Activated T-helper 9 cell treated with anti-CD3 and anti-CD28 coated beads, Interleukin-2, amount 50 U/mL, for 16 hours (primary cell): ENCODE data around the gene SEC24A.
"Not testable (repeated sequence)": the region's sequence is repeated elsewhere in the genome, so short reads cannot be mapped to it uniquely, and the experiment has no call there.

ENCODE experiments used
- DNase-seq: peaks from one replicate; pipeline ENCODE4 v3.0.0-alpha.2; 2020; ENCODE audit warnings: low read depth

SEC24A gene

GRCh38 chr5:134749415-134749814 lies 100.8 kb downstream of the SEC24A start:
- no peak for DNase-seq

DNA sequence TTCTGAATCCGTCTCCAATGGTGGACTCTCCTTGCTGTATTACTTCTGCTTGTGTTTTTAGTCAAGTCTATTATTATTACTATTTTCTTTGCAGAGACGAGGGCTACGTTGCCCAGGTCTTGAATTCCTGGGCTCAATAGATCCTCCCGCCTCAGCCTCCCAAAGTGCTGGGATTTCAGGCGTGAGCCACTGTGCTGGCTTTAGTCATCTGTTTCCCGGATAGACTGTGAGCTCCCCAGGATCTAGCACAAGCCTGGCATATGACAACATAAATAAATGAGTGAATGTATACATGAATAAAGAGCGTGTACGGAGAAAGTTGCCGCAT lies 109.6 kb downstream of the SEC24A start:
- DNase-seq = no peak

DNA sequence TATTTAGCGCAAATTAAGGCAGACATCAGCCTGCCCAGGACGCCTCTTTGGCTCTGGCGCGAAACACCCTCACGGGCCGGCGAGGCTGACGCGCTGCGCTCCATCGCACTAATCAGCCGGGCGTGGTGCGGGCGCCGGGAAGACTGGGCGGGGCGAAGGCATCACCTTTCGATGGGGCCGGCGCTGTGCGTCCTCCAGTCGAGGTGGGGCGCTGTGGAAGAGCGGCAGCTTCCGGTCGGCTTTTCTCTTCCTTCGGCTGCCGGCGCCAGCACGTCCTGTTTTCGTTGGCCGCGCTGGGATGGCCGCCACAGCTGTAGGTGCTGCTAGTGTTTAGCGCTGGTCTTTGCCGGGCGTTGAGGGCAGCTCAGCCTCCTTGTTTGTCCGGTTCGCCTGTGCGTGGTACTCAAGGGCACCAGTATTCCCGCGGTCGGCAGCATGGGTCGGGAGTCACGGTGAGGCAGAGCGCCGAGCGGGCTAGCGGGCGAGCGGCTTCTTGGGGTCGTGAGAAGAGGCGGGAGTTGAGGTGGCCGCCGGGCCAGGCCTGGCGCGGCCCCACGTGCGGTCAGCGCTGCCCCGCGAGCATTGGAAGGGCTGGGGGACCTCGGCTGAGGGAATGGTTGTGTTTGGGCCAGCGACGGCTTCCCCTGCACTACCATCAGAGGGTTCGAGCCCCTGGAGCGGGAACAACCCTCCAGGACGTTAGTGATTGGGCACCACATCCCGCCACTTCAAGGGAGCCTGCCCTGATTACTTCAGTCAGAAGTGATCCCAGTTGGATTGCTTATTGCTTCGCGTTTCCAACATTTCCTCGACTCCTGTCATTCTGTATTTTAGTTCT lies 110.1 kb downstream of the SEC24A start, which contains the start of gene DDX46:
DDX46 (plus strand) TSS at position 276 of the 838 bp plus-strand sequence; CDS start at position 436, 160 bp downstream.
- DNase-seq = peak; percentile 92

- not testable (repeated sequence) for DNase-seq
Observed at GRCh38 chr5:134767528-134768291, 119.1 kb downstream of the SEC24A start.

DNA sequence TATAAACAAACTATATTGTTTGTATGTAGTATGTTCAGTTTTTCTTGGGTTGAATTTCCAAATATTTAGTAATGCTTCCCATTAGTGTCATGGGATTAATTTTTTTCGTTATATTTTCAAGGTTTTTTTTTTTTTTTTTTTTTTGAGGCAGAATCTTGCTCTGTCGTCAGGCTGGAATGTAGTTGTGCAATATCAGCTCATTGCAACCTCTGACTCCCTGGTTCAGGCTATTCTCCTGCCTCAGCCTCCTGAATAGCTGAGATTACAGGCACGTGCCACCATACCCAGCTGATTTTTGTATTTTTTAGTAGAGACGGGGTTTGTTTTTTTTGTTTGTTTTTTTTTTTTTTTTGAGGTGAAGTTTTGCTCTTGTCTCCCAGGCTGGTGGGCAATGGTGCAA lies 120.6 kb downstream of the SEC24A start:
- DNase-seq = no peak

DNA sequence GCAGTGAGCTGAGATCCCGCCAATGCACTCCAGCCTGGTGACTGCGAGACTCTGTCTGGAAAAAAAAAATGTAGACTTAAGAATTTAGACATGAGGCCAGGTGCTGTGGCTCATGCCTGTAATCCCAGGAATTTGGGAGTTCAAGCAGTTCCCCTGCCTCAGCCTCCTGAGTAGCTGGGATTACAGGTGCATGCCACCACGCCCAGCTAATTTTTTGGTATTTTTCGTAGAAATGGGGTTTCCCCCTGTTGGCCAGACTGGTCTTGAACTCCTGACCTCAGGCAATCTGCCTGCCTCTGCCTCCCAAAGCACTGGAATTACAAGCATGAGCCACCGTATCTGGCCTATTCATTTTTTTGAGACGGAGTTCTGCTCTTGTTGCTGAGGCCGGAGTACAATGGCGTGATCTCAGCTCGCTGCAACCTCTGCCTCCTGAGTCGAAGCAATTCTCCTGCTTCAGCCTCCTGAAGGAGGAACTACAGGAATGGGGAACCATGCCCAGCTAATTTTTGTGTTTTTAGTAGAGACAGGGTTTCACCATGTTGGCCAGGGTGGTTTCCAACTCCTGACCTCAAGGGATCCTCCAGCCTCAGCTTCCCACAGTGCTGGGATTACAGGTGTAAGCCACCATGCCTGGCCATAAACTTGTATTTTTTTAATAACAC lies 124.0 kb downstream of the SEC24A start:
- DNase-seq = no peak

DNA sequence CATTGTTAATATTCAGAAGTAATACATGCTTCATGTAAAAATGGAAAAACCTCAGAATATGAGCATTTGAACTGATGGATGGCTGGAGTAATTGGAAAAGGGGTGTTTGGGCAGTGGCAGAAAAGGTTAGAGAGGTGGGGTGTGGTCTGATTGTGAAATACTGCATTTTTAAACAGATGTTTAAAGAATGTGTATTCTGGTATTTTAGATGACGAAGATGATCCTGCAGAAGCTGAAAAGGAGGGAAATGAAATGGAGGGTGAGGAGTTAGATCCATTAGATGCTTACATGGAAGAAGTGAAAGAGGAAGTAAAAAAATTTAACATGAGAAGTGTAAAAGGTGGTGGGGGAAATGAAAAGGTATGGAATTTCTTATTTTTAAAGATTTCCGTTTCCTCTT lies 128.8 kb downstream of the SEC24A start:
- no peak for DNase-seq
